Measurements from ENCODE around the gene ACR. TPM values are rescaled to one million over a fixed set of nuclear protein-coding genes. Genes with fewer than 3 reads are reported as not detected.

Gene ACR
- total RNA-seq, 1 donor, result 1.4 TPM

Small RNAs within 50 kb of the gene (small RNA-seq; reads per million reads assigned to genes)
- not detected for gene RNU6-409P

Other genes with a start within 250 kb of the ACR start
- 56.8 and 60.7 TPM in 2 replicates for gene LMF2, start 230.5 kb upstream of the ACR start, total RNA-seq
- 24.2 and 27.5 TPM in 2 replicates for gene NCAPH2, start 230.0 kb upstream of the ACR start, total RNA-seq
- gene SCO2, start 212.6 kb upstream of the ACR start, total RNA-seq, result 5.1 and 5.6 TPM in 2 replicates
- gene TYMP, start 208.2 kb upstream of the ACR start, total RNA-seq, result 14.4 and 30.0 TPM in 2 replicates
- 0.29 and 0.72 TPM in 2 replicates for gene KLHDC7B, start 192.3 kb upstream of the ACR start, total RNA-seq
- not detected in 2 replicates for gene SYCE3, start 175.3 kb upstream of the ACR start, total RNA-seq
- 1.8 and 2.1 TPM in 2 replicates for gene CPT1B, start 159.8 kb upstream of the ACR start, total RNA-seq
- 27.4 and 28.6 TPM in 2 replicates for gene CHKB, start 155.4 kb upstream of the ACR start, total RNA-seq
- 0.29 and 0.36 TPM in 2 replicates for gene MAPK8IP2, start 137.4 kb upstream of the ACR start, total RNA-seq
- 35.1 and 38.4 TPM in 2 replicates for gene ARSA, start 110.1 kb upstream of the ACR start, total RNA-seq
- 0.36 and 0.59 TPM in 2 replicates for gene SHANK3, start 65.4 kb upstream of the ACR start, total RNA-seq
- 17.7 and 20.3 TPM in 2 replicates for gene RABL2B, start 45.4 kb downstream of the ACR start, total RNA-seq